ENCODE measurements around the gene ACTR8. TPM values are rescaled to one million over a fixed set of nuclear protein-coding genes. Genes with fewer than 3 reads are reported as not detected.
A peak's percentile ranks its signal among the peaks of the same experiment; 100 is the strongest.

Gene ACTR8
- total RNA-seq, 2 donors from 2014 or later = 13.5 to 19.5 TPM

DNA sequence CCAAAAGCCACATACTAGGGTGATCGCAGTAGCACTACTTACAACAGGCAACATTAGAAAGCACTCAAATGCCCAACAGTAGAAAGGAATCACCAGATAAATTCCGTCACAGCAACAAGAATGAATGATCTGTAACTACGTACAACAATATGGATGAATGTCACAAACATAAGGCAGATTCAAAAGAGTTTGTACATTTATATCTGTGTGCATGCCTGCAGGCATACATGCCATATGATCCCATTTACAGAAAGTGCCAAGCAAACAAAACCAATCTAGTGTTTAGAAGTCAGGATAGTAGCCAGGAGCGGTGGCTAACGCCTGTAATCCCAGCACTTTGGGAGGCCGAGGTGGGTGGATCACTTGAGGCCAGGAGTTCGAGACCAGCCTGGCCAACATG lies 32.0 kb downstream of the ACTR8 start:
- ATAC-seq (no peak), DNase-seq (no peak)
- intact Hi-C loops (cut with DNase I) = no loop called here
- H3K9me3 ChIP-seq = no peaks in the 10 kb centered on the region
- H3K4me3 ChIP-seq = no peak overlapping the region
- H3K36me3 ChIP-seq (replicated peaks in 1 of 2; ENCODE audit: insufficient read depth in 1 of 2, low read depth in 2 of 2) = no peaks in the 10 kb centered on the region
- TF ChIP-seq, protein P1, sequence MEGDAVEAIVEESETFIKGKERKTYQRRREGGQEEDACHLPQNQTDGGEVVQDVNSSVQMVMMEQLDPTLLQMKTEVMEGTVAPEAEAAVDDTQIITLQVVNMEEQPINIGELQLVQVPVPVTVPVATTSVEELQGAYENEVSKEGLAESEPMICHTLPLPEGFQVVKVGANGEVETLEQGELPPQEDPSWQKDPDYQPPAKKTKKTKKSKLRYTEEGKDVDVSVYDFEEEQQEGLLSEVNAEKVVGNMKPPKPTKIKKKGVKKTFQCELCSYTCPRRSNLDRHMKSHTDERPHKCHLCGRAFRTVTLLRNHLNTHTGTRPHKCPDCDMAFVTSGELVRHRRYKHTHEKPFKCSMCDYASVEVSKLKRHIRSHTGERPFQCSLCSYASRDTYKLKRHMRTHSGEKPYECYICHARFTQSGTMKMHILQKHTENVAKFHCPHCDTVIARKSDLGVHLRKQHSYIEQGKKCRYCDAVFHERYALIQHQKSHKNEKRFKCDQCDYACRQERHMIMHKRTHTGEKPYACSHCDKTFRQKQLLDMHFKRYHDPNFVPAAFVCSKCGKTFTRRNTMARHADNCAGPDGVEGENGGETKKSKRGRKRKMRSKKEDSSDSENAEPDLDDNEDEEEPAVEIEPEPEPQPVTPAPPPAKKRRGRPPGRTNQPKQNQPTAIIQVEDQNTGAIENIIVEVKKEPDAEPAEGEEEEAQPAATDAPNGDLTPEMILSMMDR (IDR thresholded peaks at IDR 0.05) = no peak
- no peak for TF ChIP-seq POLR2A (IDR thresholded peaks at IDR 0.05)
- WGBS, 2 donors = 97 to 100% methylated on average over 7 of the region's 7 CpGs
- no peak overlapping the region for H3K27ac ChIP-seq
- H3K4me1 ChIP-seq = peaks cover 18% of the 10 kb centered on the region
- no peaks in the 10 kb centered on the region for H3K27me3 ChIP-seq

DNA sequence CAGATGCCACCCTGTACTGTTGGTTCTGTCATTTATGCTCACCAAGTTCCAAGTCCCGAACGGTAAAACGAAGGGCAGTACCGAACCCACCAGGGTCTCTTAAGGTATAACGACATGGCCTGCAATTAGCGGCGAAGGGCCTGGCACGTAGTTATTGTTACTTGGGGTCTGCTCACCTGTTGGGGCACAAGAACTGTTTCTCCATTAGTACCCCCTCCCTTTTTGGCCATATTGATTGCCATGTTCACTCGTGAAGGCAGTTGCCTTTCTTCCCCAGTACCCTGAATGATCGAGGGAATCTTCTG lies 35.1 kb downstream of the ACTR8 start:
- ATAC-seq = no peak
- 63 to 68% methylated on average over 6 to 10 of the region's 10 CpGs for WGBS, 2 donors
- Histone ChIP-seq H3K4me1 (peaks cover 49% of the 10 kb centered on the region), H3K36me3 (replicated peaks in 1 of 2; ENCODE audit: insufficient read depth in 1 of 2, low read depth in 2 of 2) (no peaks in the 10 kb centered on the region), H3K4me3 (no peak overlapping the region), H3K27ac (peak overlapping the region in 3 of 4 donors; percentile 89 to 99 (median 99)), H3K9me3 (no peaks in the 10 kb centered on the region), H3K27me3 (no peaks in the 10 kb centered on the region)
- TF ChIP-seq, protein P1 (IDR thresholded peaks at IDR 0.05) = no peak
- no peak for TF ChIP-seq POLR2A (IDR thresholded peaks at IDR 0.05)
- intact Hi-C loops (cut with DNase I) = no loop called here
- DNase-seq = no peak

DNA sequence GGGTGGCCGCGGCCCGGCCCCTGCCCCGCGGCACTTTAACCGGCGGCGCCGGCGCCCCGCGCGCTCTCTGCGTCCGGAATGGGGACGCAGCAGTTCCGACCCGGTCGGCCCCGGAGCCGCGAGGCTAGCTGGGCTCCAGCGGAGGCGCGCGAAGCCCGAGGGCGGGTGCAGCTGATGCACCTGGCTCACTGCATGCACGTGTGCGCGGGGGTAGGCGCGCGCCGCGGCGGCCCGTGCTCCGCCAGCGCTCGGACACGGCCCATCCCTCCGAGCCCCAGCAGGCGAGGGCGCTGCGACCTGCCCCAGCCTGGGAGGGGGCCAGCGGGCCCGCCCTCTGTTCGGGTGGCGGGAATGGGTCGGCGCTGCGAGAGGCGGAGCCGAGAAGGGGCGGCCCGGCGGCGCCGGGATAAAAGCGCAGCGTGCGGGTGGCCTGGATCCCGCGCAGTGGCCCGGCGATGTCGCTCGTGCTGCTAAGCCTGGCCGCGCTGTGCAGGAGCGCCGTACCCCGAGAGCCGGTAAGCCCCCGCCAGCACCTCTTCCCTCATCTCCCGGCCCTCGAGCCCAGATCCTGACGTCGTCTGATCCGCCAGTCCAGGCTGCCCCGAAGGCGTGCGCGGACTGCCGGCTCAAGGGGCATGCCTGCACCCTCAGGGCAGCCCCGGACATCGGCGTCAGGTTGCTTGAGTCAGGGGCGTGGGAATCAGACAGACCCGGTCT lies 35.7 kb downstream of the ACTR8 start, which contains the start of the genes CHDH and IL17RB:
Gene CHDH, minus strand, starts transcription at position 286 of the 717 bp plus-strand sequence. CDS start 22,411 bp downstream, outside the sequence.
Gene IL17RB, plus strand, starts transcription at position 435 of the 717 bp plus-strand sequence. Its CDS starts 21 bp downstream, at position 456.
- Histone ChIP-seq H3K4me3 (peak within 1 kb of the TSS; percentile 31 to 41), H3K4me1 (peaks cover 54% of the 10 kb centered on the region), H3K27me3 (no peaks in the 10 kb centered on the region), H3K36me3 (replicated peaks in 1 of 2; ENCODE audit: insufficient read depth in 1 of 2, low read depth in 2 of 2) (no peaks in the 10 kb centered on the region), H3K27ac (peak within 1 kb of the TSS; percentile 89 to 99 (median 98)), H3K9me3 (no peaks in the 10 kb centered on the region)
- DNase-seq = peak; percentile 90 to 92 (median 91)
- WGBS, 2 donors = 0 to 2% methylated on average over 6 to 84 of the region's 91 CpGs
- ATAC-seq = peak; percentile 79
- intact Hi-C loops (cut with DNase I) = no loop called here
- peak; percentile 78 to 86 (median 80) for TF ChIP-seq POLR2A (IDR thresholded peaks at IDR 0.05)
- TF ChIP-seq, protein P1 (IDR thresholded peaks at IDR 0.05) = peak in 2 of 7 experiments; percentile 22 to 34

DNA sequence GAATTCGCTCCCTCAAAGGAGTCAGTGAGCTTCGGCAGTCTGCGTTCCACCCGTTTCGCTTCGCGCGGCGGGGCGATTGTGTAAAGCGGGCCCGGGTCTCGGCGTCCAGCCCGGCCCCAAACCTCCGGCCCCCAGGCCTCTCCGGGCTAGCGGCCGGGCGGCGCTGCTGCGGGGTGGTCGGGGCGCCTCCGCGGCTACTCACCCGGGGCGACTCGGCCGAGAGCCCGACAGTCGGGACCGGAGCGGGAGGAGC lies 36.1 kb downstream of the ACTR8 start:
- H3K27ac ChIP-seq = peak overlapping the region; percentile 89 to 99 (median 98)
- no peaks in the 10 kb centered on the region for H3K27me3 ChIP-seq
- no peaks in the 10 kb centered on the region for H3K9me3 ChIP-seq
- TF ChIP-seq POLR2A (IDR thresholded peaks at IDR 0.05) = no peak
- TF ChIP-seq, protein P1 (IDR thresholded peaks at IDR 0.05) = no peak
- peaks cover 59% of the 10 kb centered on the region for H3K4me1 ChIP-seq
- ATAC-seq (peak; percentile 3), DNase-seq (no peak)
- peak overlapping the region; percentile 31 to 41 for H3K4me3 ChIP-seq
- WGBS, 2 donors = 0 to 2% methylated on average over 1 to 22 of the region's 34 CpGs
- no peaks in the 10 kb centered on the region for H3K36me3 ChIP-seq (replicated peaks in 1 of 2; ENCODE audit: insufficient read depth in 1 of 2, low read depth in 2 of 2)
- intact Hi-C loops (cut with DNase I) = no loop called here

All from body of pancreas (tissue), 4 donors.